ENCODE results near the gene REL. TPM values are rescaled to one million over a fixed set of nuclear protein-coding genes. Genes with fewer than 3 reads are reported as not detected.

The REL gene
- total RNA-seq, 1 experiment from 2014 or later: 6.2 TPM

- H4K91ac ChIP-seq (ENCODE audit: insufficient read length, low read depth, low read length): no peak overlapping the region
- Mint-ChIP-seq H3K4me3 (no peak overlapping the region), H3K9me3 (peaks cover 0 to 5% of the 10 kb centered on the region in 2 experiments; a peak in 2 of 5 replicates), H3K27ac (no peak overlapping the region), H3K36me3 (ENCODE audit: insufficient read depth in 1 of 3, low read depth in 3 of 3) (no peaks in the 10 kb centered on the region), H3K4me1 (no peaks in the 10 kb centered on the region), H3K27me3 (ENCODE audit: low read depth) (peaks cover 21% of the 10 kb centered on the region)
- no peak overlapping the region for H4K5ac ChIP-seq (ENCODE audit: insufficient read length, low read depth, low read length)
- no peaks in the 10 kb centered on the region for H3K27me3 ChIP-seq (ENCODE audit: insufficient read depth, low read length)
- no peak overlapping the region for H2BK120ac ChIP-seq (ENCODE audit: low read depth, low read length, poor library complexity, severe bottlenecking)
- H2BK15ac ChIP-seq (ENCODE audit: low read depth, low read length): no peak overlapping the region
- H3K4me2 ChIP-seq (ENCODE audit: insufficient read depth, insufficient read length, low read length): no peak overlapping the region
- no peak overlapping the region for H3T11ph ChIP-seq (ENCODE audit: low read length)
- H3K9me3 ChIP-seq (ENCODE audit: control insufficient read depth, low read depth, low read length): no peaks in the 10 kb centered on the region
- no peak overlapping the region for H3K9ac ChIP-seq (ENCODE audit: extremely low read depth, insufficient read length, low read length)
- no peaks in the 10 kb centered on the region for H3K79me2 ChIP-seq (ENCODE audit: insufficient read depth, low read length)
- WGBS (ENCODE audit: extremely low coverage, insufficient read length, low lambda C conversion rate): no CpG with 5 or more reads among the region's 4 CpGs
- no peak overlapping the region for H3K4ac ChIP-seq (ENCODE audit: low read depth, low read length)
- no peaks in the 10 kb centered on the region for H3K79me1 ChIP-seq (ENCODE audit: insufficient read depth, low read depth, low read length, poor library complexity, severe bottlenecking)
- no peak overlapping the region for H4K8ac ChIP-seq (replicated peaks; ENCODE audit: insufficient read length, low read depth, low read length)
- H3K23me2 ChIP-seq (ENCODE audit: insufficient read length, low read depth, low read length, poor library complexity, severe bottlenecking): no peaks in the 10 kb centered on the region
- no peak overlapping the region for H2AFZ ChIP-seq (ENCODE audit: low read length)
- no peak overlapping the region for H3K14ac ChIP-seq (ENCODE audit: insufficient read depth, low read length)
- no peak overlapping the region for H2BK12ac ChIP-seq (ENCODE audit: insufficient read length, low read depth, low read length)
- H4K20me1 ChIP-seq (ENCODE audit: control insufficient read depth, insufficient read depth, insufficient read length): no peaks in the 10 kb centered on the region
- H3K4me1 ChIP-seq (ENCODE audit: insufficient read depth, low read length): no peaks in the 10 kb centered on the region
- TF ChIP-seq CTCF (conservative IDR thresholded peaks at IDR 0.05): no peak
- DNase-seq: no peak
- H3K18ac ChIP-seq (ENCODE audit: insufficient read length, low read depth, low read length): no peak overlapping the region
- H2AK5ac ChIP-seq (ENCODE audit: insufficient read length, low read length): no peak overlapping the region
- H2BK20ac ChIP-seq (ENCODE audit: low read depth, low read length, poor library complexity, severe bottlenecking): no peak overlapping the region
- H3K56ac ChIP-seq (ENCODE audit: insufficient read length, low read depth, low read length): no peak overlapping the region
- H2BK5ac ChIP-seq (ENCODE audit: insufficient read length, low read length): no peak overlapping the region
- H3K23ac ChIP-seq (ENCODE audit: insufficient read length, low read depth, low read length): no peak overlapping the region
- no peak overlapping the region for H3K27ac ChIP-seq (ENCODE audit: insufficient read length, low read depth, low read length)
These were observed 24.3 kb upstream of the REL start for GRCh38 chr2:60857056-60857455.
